ACHN (cell line): Measurements from ENCODE around the gene MXD3.
A peak's percentile ranks its signal among the peaks of the same experiment; 100 is the strongest.
"Not testable (repeated sequence)": the region's sequence is repeated elsewhere in the genome, so short reads cannot be mapped to it uniquely, and the experiment has no call there.

Source experiments
- DNase-seq: peaks from one replicate; pipeline ENCODE4 v3.0.0-alpha.2; 2015
- in situ Hi-C: cut with HindIII; loops from 2 replicates; pipeline ENCODE4 v1.10.0; 2017; ENCODE audit warnings: low sequenced_read_pairs, low pct_ligation_motif_present, low pct_unique_long_range_greater_than_20kb

MXD3 gene

GRCh38 chr5:177311723-177312648, at the start of gene MXD3:
Gene MXD3, minus strand, starts transcription at chr5:177311898. Its CDS starts 68 bp downstream, at chr5:177311830.
- in situ Hi-C loops, result no loop called here
- peak; percentile 96 for DNase-seq

DNA sequence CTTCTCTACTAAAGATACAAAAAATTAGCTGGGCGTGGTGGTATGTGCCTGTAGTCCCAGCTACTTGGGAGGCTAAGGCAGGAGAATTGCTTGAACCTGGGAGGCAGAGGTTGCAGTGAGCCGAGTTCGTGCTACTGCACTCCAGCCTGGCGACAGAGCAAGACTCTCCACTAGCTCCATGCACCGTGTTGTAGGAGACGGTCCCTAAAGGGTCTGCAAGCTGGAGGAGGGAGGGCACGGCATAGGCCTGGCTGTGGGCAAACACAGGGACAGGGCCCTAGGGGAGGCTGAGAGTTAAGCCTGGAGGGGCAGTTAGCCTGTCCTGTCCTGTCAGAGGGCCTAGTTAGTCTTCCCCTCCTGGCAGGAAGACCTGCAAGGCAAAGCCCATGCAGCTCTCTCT, 49.0 kb upstream of the MXD3 start:
- DNase-seq, in situ Hi-C loops: not testable (repeated sequence)

DNA sequence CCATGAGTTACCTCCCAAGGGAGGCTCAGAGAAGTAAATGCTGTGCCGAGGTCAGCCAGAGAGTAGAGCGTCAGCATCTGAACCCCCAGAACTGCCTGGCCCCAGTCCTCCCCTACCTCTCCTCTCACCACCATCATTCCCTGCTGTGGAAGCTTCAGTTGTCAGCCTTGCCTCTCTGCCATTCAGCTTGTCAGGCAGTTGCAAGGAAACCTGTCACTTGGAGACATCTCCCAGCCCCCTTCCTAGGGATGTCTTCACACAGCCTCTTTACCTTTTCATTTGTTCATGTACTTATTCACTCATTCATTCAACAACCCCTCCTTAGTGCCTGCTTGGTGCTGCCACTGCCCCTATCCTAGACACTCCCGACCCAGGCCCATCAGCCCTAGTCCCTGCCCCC, 48.2 kb upstream of the MXD3 start:
- no peak for DNase-seq
- in situ Hi-C loops, result no loop called here

GRCh38 chr5:177359451-177359851, 47.8 kb upstream of the MXD3 start:
- in situ Hi-C loops, result no loop called here
- no peak for DNase-seq

GRCh38 chr5:177358370-177358819, 46.7 kb upstream of the MXD3 start:
- in situ Hi-C loops, result no loop called here
- DNase-seq, result no peak

DNA sequence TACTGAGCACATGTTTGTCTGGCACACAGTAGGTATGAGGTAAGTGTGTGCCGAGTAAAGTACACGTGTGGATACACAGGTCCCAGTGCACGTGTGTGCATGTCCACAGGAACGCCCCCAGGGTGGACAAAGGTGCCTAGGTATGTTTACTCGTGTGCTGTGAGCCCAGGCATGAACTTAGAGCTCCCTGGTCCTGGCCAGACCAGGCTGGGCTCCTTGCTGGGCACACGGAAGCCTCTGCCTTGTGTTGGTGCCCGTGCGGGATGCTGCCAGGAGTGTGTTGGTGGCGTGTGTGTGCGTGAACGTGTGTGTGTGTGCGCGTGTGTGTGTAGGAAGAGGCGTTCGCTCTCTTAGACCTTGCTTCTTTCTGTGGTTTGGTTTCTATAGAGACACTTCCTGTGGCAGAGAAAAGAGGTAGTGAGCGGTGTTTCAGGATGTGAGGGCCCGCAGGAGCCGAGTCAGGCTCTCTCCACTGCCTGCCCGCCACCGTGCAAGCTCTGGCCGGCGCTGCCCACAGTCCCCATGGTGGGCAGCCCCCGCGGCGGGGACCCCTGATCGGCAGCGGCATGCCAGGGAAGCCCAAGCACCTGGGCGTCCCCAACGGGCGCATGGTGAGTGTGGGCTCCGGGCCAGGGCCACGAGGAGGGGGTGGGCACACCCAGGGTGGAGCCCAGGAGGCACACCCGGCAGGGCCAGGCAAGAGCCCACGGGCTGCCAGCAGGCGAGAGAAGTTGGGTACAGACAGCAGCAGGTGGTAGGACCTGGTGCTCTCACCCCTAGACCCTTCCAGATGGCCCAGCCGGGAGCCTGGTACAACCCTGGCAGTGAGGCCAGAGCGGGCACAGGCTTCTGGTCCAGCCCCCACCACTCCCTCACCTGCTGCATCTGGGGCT, 46.0 kb upstream of the MXD3 start, which contains the start of gene RGS14:
Gene RGS14 (plus strand): TSS at position 466 of the 893 bp plus-strand sequence. CDS start 101 bp downstream, at position 567.
- in situ Hi-C loops, result no loop called here
- DNase-seq, result no peak

GRCh38 chr5:177357146-177357458, 45.4 kb upstream of the MXD3 start:
- no peak for DNase-seq
- in situ Hi-C loops, result no loop called here

DNA sequence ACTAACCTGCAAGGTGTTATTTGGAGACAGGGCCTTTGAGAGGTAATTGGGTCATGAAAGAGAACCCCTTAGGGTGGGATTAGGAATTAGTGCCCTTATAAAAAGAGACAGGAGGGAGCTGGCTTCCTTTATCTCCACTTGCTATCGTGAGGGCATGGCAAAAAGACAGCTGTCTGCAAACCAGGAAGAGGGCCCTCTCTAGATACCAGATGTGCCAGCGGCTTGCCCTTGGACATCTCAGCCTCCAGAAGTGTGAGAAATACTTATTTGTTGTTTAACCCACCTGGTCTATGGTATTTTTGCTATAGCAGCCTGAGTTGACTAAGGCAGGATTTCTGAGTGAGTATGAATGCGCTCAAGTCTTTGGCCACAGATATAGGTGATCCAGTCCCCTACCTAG, 45.0 kb upstream of the MXD3 start:
- no peak for DNase-seq
- in situ Hi-C loops, result no loop called here

DNA sequence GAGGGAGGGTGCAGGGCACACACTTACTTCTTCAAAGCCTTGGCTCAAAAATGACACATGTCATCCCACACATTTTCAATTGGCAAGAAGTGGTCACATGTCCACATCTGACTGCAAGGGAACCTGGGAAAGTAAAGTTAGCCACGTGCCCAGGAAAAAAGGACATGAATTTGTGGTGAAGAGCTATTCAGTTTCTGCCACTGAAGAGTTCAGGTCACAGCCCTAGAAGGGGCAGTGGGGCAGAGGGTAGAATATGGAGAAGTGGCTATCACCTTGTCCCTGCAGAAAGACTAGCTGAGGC, 44.1 kb upstream of the MXD3 start:
- no peak for DNase-seq
- in situ Hi-C loops, result no loop called here

DNA sequence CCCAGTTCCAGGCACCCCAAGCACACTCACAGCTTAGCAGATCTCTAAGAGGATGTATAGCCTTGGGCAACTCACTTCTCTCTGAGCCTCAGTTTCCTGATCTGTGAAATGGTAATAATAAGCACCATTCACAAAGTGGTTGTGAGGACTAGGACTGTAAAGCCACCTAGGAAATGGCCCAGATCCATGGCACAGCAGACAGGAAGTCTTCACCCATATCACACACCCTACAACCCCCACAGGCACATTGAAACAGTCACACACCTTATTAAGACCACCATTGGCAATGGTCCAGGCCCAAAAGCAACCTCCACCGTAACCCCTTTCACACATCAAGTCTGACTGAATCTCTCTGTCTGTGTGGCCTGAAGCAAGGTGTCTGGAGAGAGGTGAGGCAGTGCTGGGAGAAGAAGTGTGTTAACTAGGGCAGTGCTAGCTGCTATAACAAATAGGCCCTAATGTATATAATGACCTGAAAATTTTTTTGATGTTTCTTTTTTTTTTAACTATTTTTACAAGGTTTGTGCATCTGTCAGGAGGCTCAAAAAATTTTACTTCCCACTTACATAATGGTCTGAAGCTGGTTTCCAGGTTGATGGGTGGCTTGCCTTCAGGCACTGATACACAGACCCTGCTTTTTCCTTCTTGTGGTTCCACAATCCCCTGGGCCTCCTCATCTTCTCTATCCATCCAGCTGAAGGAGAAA, 43.6 kb upstream of the MXD3 start:
- no peak for DNase-seq
- in situ Hi-C loops, result no loop called here

DNA sequence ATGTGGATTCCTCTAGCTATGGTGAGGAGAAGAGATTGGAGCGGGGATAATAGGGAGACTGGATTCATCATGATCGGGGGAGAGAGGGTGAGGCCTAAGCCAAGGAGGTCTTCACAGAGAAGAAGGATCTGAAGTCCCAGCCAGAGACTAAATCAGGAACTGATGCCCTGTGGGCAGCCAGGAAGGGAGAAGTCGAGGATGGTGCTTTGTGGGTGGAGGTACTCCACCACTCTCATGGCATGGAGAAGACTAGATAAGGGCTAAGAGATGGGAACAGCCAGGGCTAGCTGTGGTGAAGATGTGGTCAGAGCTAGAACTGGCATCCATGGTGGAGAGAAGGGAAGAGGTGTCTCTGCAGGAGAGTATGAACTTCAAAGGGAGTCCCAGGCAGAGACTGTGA, 43.0 kb upstream of the MXD3 start:
- in situ Hi-C loops, result no loop called here
- DNase-seq, result no peak

DNA sequence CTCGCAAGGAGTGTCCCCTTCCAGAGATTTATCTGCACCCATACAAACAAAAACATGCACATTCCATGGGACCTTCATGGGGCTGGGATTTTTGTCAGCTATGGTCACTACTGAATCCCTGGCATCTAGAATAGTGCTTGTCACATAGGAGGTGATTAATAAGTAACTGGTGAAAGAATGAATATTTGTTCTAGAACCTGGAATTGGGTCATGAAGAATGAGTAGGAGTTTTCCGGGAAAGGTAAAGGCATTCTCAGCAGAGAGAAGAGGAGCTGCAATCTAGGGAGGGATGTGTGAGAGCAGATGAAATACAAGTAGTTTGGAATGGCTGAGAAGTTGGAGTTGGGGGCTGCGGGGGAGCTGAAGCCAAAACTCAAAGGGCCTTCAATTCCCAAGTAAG, 42.6 kb upstream of the MXD3 start:
- DNase-seq, result no peak
- in situ Hi-C loops, result no loop called here

DNA sequence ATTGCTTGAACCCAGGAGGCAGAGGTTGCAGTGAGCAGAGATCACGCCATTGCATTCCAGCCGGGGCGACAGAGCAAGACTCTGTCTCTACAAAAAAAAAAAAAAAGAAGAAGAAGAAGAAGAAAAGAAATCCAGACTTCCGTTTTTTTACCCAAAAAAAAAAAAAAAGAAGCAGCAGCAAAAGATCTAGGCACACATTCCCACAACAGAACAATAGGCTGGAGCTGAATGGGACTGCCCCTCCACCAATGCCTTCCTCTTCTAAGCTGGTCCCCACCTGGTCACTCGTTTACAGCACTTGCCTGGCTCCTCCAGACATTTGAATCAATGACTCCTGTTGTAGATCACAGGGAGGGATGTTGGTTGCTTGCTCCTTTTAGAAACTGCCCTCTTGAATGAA, 41.4 kb upstream of the MXD3 start:
- DNase-seq, result no peak
- in situ Hi-C loops, result no loop called here

GRCh38 chr5:177351392-177352329, 40.0 kb upstream of the MXD3 start, which contains the start of gene LMAN2:
Gene LMAN2, minus strand, starts transcription at chr5:177351668. Its CDS starts 21 bp downstream, at chr5:177351647.
- DNase-seq, result peak; percentile 93
- in situ Hi-C loops, result no loop called here

DNA sequence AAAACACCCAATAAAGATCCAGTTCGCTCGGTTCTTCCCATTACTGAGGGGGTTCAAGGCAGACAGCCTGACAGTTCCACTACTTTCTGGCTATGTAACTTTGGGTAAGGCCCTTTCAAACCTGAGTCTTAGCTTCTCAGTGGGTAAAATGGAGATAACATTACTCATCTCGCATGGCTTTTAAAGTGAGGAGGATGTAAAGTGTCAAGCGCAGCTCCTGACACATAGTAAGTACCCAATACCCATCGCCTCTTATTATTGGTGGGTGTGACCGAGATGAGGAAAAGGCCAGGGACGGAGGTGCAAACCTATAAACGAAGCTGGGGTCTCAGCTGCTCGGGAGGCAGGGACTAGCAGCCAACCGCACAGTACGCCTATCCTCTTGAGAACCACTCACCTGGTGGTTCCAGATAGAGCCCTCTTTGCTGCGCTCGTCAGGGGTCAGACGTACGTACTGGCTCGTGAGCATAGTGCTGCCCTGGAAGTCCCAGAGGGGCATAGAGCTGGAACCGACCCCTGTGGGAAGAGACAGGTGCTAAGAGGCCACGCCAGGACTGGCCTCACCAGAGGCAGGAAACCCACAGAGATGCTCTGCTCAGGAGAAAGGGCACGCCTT, 39.2 kb upstream of the MXD3 start:
- in situ Hi-C loops, result no loop called here
- DNase-seq, result no peak

- in situ Hi-C loops, result no loop called here
Observed at GRCh38 chr5:177349762-177350161, 38.1 kb upstream of the MXD3 start.

DNA sequence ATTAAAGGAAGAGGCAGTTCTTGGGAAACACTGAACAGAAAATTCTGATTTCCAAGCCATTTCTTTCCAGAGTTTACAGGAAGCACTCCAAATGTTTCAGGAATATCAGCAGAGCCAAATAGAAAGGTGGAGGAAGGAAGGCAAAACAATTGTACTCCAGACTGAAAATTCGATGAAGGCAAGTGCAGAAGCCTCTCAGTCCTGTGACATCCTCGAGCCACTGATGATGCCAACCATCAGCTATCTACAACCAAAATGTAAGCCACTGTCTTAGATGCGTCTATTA, 37.6 kb upstream of the MXD3 start:
- DNase-seq, result no peak
- in situ Hi-C loops, result no loop called here

More at GRCh38 chr5:177349762-177350161, 38.1 kb upstream of the MXD3 start:
- DNase-seq, result no peak

GRCh38 chr5:177347699-177348098, 36.0 kb upstream of the MXD3 start:
- DNase-seq, result no peak
- in situ Hi-C loops, result no loop called here
